T-cell (primary cell): ENCODE measurements around the gene KRTAP29-1. TPM values are rescaled to one million over a fixed set of nuclear protein-coding genes. Genes with fewer than 3 reads are reported as not detected.

ENCODE experiments used
- ATAC-seq, 4 experiments: fragments of 200-7000 bp in 3 of 4; fragments of 150-1000 bp in 1 of 4; cut with Tn5 transposase; replicated peaks in 1 of 4; 1 replicate in 3 of 4; 2 replicates in 1 of 4; pipeline ENCODE4 v1.10.0; 2021; ENCODE audit warnings: moderate library complexity in 3 of 4, mild to moderate bottlenecking in 2 of 4, moderate number of reproducible peaks in 1 of 4
- CTCF ChIA-PET, 2 donors: fragments of 300-600 bp; sonication (Branson Sonifier 250); formaldehyde crosslinking; loops; one replicate each; lab custom pipeline; 2022; ENCODE audit warnings: antibody characterized with exemption in 2 of 2; lab: Charles Lee
- POLR2A ChIA-PET, 2 donors: fragments of 300-600 bp; sonication (Branson Sonifier 250); formaldehyde crosslinking; loops; one replicate each; lab custom pipeline; 2022; ENCODE audit warnings: antibody characterized with exemption in 2 of 2; lab: Charles Lee
- DNase-seq, 35 experiments: peaks; one replicate each; pipeline versions ENCODE4 v3.0.0 to v3.0.0-alpha.2; 2013 to 2023
- H3K27ac ChIP-seq: one replicate; pipeline ENCODE4 v1.5.1; 2013; ENCODE audit warnings: low read length
- H3K27me3 ChIP-seq, 2 experiments: replicated peaks in 1 of 2; 1 replicate in 1 of 2; 2 replicates in 1 of 2; pipeline versions ENCODE4 v1.6.1 to v1.7.0; 2013; ENCODE audit warnings: low read length in 1 of 2, mixed read lengths in 1 of 2; ENCODE audit not compliant: control insufficient read depth in 2 of 2, insufficient read depth in 2 of 2; ENCODE audit errors: extremely low read depth in 1 of 2
- H3K36me3 ChIP-seq, 2 donors: 1 replicate in 1 of 2; 2 replicates in 1 of 2; pipeline versions ENCODE4 v1.6.1 to v1.7.0; 2013; ENCODE audit warnings: low read length in 1 of 2; ENCODE audit not compliant: control insufficient read depth in 2 of 2, insufficient read depth in 1 of 2; ENCODE audit errors: extremely low read depth in 1 of 2
- H3K4me1 ChIP-seq, 2 experiments: 1 replicate in 1 of 2; 2 replicates in 1 of 2; pipeline versions ENCODE4 v1.6.1 to v1.7.0; 2013; ENCODE audit warnings: low read length in 2 of 2, mixed read lengths in 1 of 2; ENCODE audit not compliant: insufficient read depth in 2 of 2, control insufficient read depth in 1 of 2; ENCODE audit errors: extremely low read depth in 1 of 2
- H3K4me3 ChIP-seq, 2 donors: 1 replicate in 1 of 2; 2 replicates in 1 of 2; pipeline versions ENCODE4 v1.5.1 to v1.7.0; 2013; ENCODE audit warnings: mild to moderate bottlenecking in 2 of 2, low read length in 1 of 2, moderate library complexity in 1 of 2; ENCODE audit not compliant: control insufficient read depth in 1 of 2; ENCODE audit errors: extremely low read depth in 1 of 2
- H3K9me3 ChIP-seq: 2 replicates; pipeline ENCODE4 v1.7.0; 2013
- H3K27ac Mint-ChIP-seq, 2 donors: one replicate each; pipeline ENCODE4 v1.8.0; 2020 to 2021; ENCODE audit warnings: mild to moderate bottlenecking in 2 of 2, mixed read lengths in 2 of 2
- H3K27me3 Mint-ChIP-seq, 2 donors: one replicate each; pipeline ENCODE4 v1.8.0; 2021 to 2022; ENCODE audit warnings: mixed read lengths in 2 of 2
- H3K36me3 Mint-ChIP-seq: one replicate; pipeline ENCODE4 v1.8.0; 2021; ENCODE audit warnings: mixed read lengths
- H3K4me1 Mint-ChIP-seq, 3 donors: one replicate each; pipeline ENCODE4 v1.8.0; 2020 to 2022; ENCODE audit warnings: mixed read lengths in 3 of 3, mild to moderate bottlenecking in 1 of 3
- H3K4me3 Mint-ChIP-seq, 3 donors: one replicate each; pipeline ENCODE4 v1.8.0; 2020 to 2022; ENCODE audit warnings: mild to moderate bottlenecking in 3 of 3, mixed read lengths in 3 of 3, moderate library complexity in 3 of 3
- H3K9me3 Mint-ChIP-seq, 3 donors: one replicate each; pipeline ENCODE4 v1.8.0; 2020 to 2022; ENCODE audit warnings: mixed read lengths in 3 of 3
- WGBS: methylation state at CpG from one replicate; pipeline ENCODE4 v1.1.5; 2013; ENCODE audit warnings: missing lambda C conversion rate; ENCODE audit not compliant: insufficient coverage; 5-methylcytosine and 5-hydroxymethylcytosine counted together
- total RNA-seq, 35 experiments: library from RNA in 6 of 35; stranded (reverse) in 6 of 35; fragments of 120-200 nt in 1 of 35; gene quantifications; one replicate each; pipeline versions ENCODE4 v1.2.1 to v1.2.4 and lab custom pipeline; 2013 to 2026

The KRTAP29-1 gene
- total RNA-seq, 5 donors from 2014 or later (not counting 1 experiment from before 2014, with no cell fraction given), result 0.43 to 0.84 TPM; not detected in 3

GRCh38 chr17:41318231-41318630 lies 15.6 kb upstream of the KRTAP29-1 start:
- Mint-ChIP-seq H3K4me3 (no peak overlapping the region), H3K36me3 (peaks cover 7% of the 10 kb centered on the region), H3K9me3 (peaks cover 8 to 13% (median 9%) of the 10 kb centered on the region in 3 donors), H3K27ac (no peak overlapping the region), H3K4me1 (peaks cover 10 to 20% (median 16%) of the 10 kb centered on the region in 3 donors), H3K27me3 (no peaks in the 10 kb centered on the region)
- WGBS, result no CpG with 5 or more reads among the region's 2 CpGs
- Histone ChIP-seq H3K27ac (no peak overlapping the region), H3K27me3 (peaks cover 0 to 7% of the 10 kb centered on the region in 2 experiments), H3K4me3 (no peak overlapping the region), H3K9me3 (no peaks in the 10 kb centered on the region), H3K36me3 (no peaks in the 10 kb centered on the region), H3K4me1 (peaks cover 2 to 12% of the 10 kb centered on the region in 2 experiments)
- ChIA-PET CTCF (no interaction called here), POLR2A (no interaction called here)
- DNase-seq, result no peak
- ATAC-seq, result no peak

DNA sequence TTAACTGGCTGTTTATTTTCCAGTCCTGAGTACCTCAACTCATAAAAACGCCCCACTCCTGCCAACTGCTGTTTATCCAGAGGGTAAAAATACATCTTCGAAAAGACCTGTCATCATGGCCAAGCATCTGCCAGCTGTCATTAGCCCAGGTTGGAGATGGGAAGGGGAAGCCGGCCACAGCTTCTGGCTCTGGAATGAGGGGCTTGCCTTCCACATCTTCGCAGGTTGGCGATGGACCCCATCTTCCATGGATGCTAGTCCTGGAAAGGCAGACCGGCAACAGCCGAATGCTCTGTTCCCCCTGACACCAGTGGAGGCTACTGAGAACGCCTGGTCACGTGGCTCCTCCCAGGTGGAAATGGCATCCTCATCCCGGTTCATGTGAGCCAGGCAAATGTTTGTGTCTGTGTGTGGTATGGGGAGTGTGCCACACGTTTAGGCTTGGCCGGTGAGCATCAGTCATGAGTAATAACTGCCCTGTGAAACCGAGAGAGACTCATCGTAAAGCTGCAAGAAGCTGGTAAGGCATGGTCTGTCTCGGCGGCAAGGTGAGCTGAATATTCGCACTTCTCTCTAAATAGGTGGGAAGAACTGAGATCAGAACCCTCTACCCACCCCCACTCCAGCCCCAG lies 13.3 kb upstream of the KRTAP29-1 start:
- ATAC-seq, result no peak
- Mint-ChIP-seq H3K9me3 (peaks cover 8 to 13% (median 9%) of the 10 kb centered on the region in 3 donors), H3K4me3 (no peak overlapping the region), H3K36me3 (peaks cover 11% of the 10 kb centered on the region), H3K4me1 (peaks cover 11 to 16% (median 12%) of the 10 kb centered on the region in 3 donors), H3K27me3 (no peaks in the 10 kb centered on the region), H3K27ac (no peak overlapping the region)
- Histone ChIP-seq H3K4me3 (no peak overlapping the region), H3K27ac (no peak overlapping the region), H3K27me3 (peaks cover 0 to 7% of the 10 kb centered on the region in 2 experiments), H3K9me3 (no peaks in the 10 kb centered on the region), H3K4me1 (peaks cover 0 to 6% of the 10 kb centered on the region in 2 experiments), H3K36me3 (no peaks in the 10 kb centered on the region)
- POLR2A ChIA-PET, result no interaction called here
- 91% methylated on average over 8 of the region's 17 CpGs for WGBS
- CTCF ChIA-PET, result interaction anchor here in 1 of 2 donors (0.7 kb wide), 1 partner anchor 98 kb away, joined by 4 read pairs; no protein-coding TSS in a partner anchor
- no peak for DNase-seq

GRCh38 chr17:41315204-41315794 lies 12.6 kb upstream of the KRTAP29-1 start, which contains the start of gene KRTAP17-1:
KRTAP17-1 (minus strand) TSS chr17:41315710; CDS start chr17:41315650, 60 bp downstream.
- Histone ChIP-seq H3K36me3 (no peaks in the 10 kb centered on the region), H3K4me3 (no peak within 1 kb of the TSS), H3K27ac (no peak within 1 kb of the TSS), H3K4me1 (peaks cover 2 to 13% of the 10 kb centered on the region in 2 experiments), H3K27me3 (peaks cover 0 to 7% of the 10 kb centered on the region in 2 experiments), H3K9me3 (no peaks in the 10 kb centered on the region)
- Mint-ChIP-seq H3K27ac (peak within 1 kb of the TSS in 1 of 2 donors; percentile 21), H3K27me3 (no peaks in the 10 kb centered on the region), H3K4me1 (peaks cover 17 to 22% (median 18%) of the 10 kb centered on the region in 3 donors), H3K9me3 (peaks cover 5 to 13% (median 5%) of the 10 kb centered on the region in 3 donors), H3K4me3 (no peak within 1 kb of the TSS), H3K36me3 (peaks cover 11% of the 10 kb centered on the region)
- CTCF ChIA-PET, result no interaction called here
- 97% methylated on average over 13 of the region's 24 CpGs for WGBS
- no peak for ATAC-seq
- POLR2A ChIA-PET, result no interaction called here
- DNase-seq, result no peak

DNA sequence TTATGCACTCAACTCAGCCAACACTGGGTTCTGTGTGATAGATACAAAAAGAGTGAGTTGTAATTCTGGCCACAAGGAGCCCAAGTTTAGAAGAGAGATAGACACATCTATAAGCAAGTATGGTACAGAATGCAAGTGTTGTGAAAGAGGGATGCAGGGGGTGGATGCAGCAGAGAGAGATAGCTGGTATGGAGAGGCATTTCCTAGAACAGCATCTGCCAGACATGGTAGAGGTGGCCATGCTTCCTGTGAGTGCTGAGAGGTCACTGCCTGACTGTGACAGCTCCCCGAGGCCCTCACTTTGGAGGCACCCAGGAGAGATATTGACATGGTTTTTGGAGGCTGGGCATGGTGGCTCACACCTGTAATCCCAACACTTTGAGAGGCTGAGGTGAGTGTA lies 8.5 kb upstream of the KRTAP29-1 start:
- no peak for ATAC-seq
- peak overlapping the region in 1 of 3 donors; percentile 77 for H3K4me3 Mint-ChIP-seq

GRCh38 chr17:41308918-41309359 lies 6.3 kb upstream of the KRTAP29-1 start, which contains the start of gene KRTAP16-1:
KRTAP16-1 (minus strand) TSS chr17:41309309; CDS start chr17:41309253, 56 bp downstream.
- POLR2A ChIA-PET, result interaction anchor here (0.6 to 1.6 kb wide), 7 partner anchors 12 to 380 kb away, joined by 3 to 6 read pairs (median 4); no protein-coding TSS in a partner anchor

More for the DNA sequence above, 8.5 kb upstream of the KRTAP29-1 start:
- CTCF ChIA-PET, result no interaction called here
- peaks cover 0 to 7% of the 10 kb centered on the region in 2 experiments for H3K27me3 ChIP-seq
- peak overlapping the region; percentile 56 to 86 for H3K27ac Mint-ChIP-seq
- H3K4me1 Mint-ChIP-seq, result peaks cover 57 to 63% (median 60%) of the 10 kb centered on the region in 3 donors
- peaks cover 4% of the 10 kb centered on the region for H3K36me3 Mint-ChIP-seq
- no peak for DNase-seq
- WGBS, result no CpG with 5 or more reads among the region's 1 CpG
- H3K9me3 ChIP-seq, result no peaks in the 10 kb centered on the region
- H3K4me3 ChIP-seq, result no peak overlapping the region
- POLR2A ChIA-PET, result no interaction called here
- H3K27me3 Mint-ChIP-seq, result no peaks in the 10 kb centered on the region
- H3K9me3 Mint-ChIP-seq, result peaks cover 0 to 6% (median 0%) of the 10 kb centered on the region in 3 donors
- peaks cover 28 to 50% of the 10 kb centered on the region in 2 experiments for H3K4me1 ChIP-seq
- no peaks in the 10 kb centered on the region for H3K36me3 ChIP-seq
- no peak overlapping the region for H3K27ac ChIP-seq

More at GRCh38 chr17:41308918-41309359, 6.3 kb upstream of the KRTAP29-1 start, which contains the start of gene KRTAP16-1:
- peak within 1 kb of the TSS; percentile 55 to 77 (median 71) for H3K4me3 Mint-ChIP-seq
- no peaks in the 10 kb centered on the region for H3K27me3 Mint-ChIP-seq
- DNase-seq (peak in 25 of 35 experiments; percentile 37 to 66 (median 52)), ATAC-seq (peak in 2 of 4 experiments; percentile 42 to 49)
- Histone ChIP-seq H3K9me3 (no peaks in the 10 kb centered on the region), H3K36me3 (no peaks in the 10 kb centered on the region), H3K27me3 (no peaks in the 10 kb centered on the region), H3K27ac (peak within 1 kb of the TSS; percentile 87), H3K4me3 (peak within 1 kb of the TSS; percentile 30 to 35), H3K4me1 (peaks cover 28 to 50% of the 10 kb centered on the region in 2 experiments)
- peak within 1 kb of the TSS; percentile 98 for H3K27ac Mint-ChIP-seq
- peaks cover 4% of the 10 kb centered on the region for H3K36me3 Mint-ChIP-seq
- WGBS, result 0% methylated on average over 5 of the region's 7 CpGs
- CTCF ChIA-PET, result interaction anchor here in 1 of 2 donors (1.4 to 1.7 kb wide), 3 partner anchors 13 to 240 kb away, joined by 4 to 21 read pairs (median 5); no protein-coding TSS in a partner anchor
- H3K4me1 Mint-ChIP-seq, result peaks cover 61 to 71% (median 64%) of the 10 kb centered on the region in 3 donors
- H3K9me3 Mint-ChIP-seq, result peaks cover 0 to 6% (median 0%) of the 10 kb centered on the region in 3 donors
